MM.1S (cell line): ENCODE measurements around the gene SNX24.

Experiments
- DNase-seq: peaks from one replicate; pipeline ENCODE4 v3.0.0-alpha.2; 2015
- H2AFZ ChIP-seq: fragments of 300-600 bp; sonication (generic); 2 replicates; pipeline ENCODE4 v1.6.0; 2016; ENCODE audit warnings: antibody characterized with exemption, low read length
- H3F3A ChIP-seq: fragments of 300-600 bp; sonication (generic); 2 replicates; pipeline ENCODE4 v1.6.1; 2016; ENCODE audit warnings: mild to moderate bottlenecking, antibody characterized with exemption, low read length, moderate library complexity, mixed read lengths; ENCODE audit not compliant: insufficient read depth
- H3K27ac ChIP-seq: fragments of 300-600 bp; sonication (generic); 2 replicates; pipeline ENCODE4 v1.5.1; 2016; ENCODE audit warnings: mild to moderate bottlenecking, low read length
- H3K27me3 ChIP-seq: fragments of 300-600 bp; sonication (generic); replicated peaks from 2 replicates; pipeline ENCODE4 v1.6.0; 2016; ENCODE audit warnings: low read length; ENCODE audit not compliant: insufficient read depth
- H3K36me3 ChIP-seq: fragments of 300-600 bp; sonication (generic); replicated peaks from 2 replicates; pipeline ENCODE4 v1.6.1; 2016; ENCODE audit warnings: mild to moderate bottlenecking, low read length, mixed read lengths; ENCODE audit not compliant: insufficient read depth
- H3K4me1 ChIP-seq: fragments of 300-600 bp; sonication (generic); 2 replicates; pipeline ENCODE4 v1.6.1; 2016; ENCODE audit warnings: low read length, mixed read lengths
- H3K4me2 ChIP-seq: fragments of 300-600 bp; sonication (generic); 2 replicates; pipeline ENCODE4 v1.6.0; 2016; ENCODE audit warnings: low read depth, low read length
- H3K4me3 ChIP-seq: fragments of 300-600 bp; sonication (generic); 2 replicates; pipeline ENCODE4 v1.5.1; 2016; ENCODE audit warnings: low read length, mixed read lengths
- H3K79me2 ChIP-seq: fragments of 300-600 bp; sonication (generic); 2 replicates; pipeline ENCODE4 v1.6.1; 2016; ENCODE audit warnings: mixed run types, low read length, mixed read lengths
- H3K9ac ChIP-seq: fragments of 300-600 bp; sonication (generic); 2 replicates; pipeline ENCODE4 v1.6.1; 2016; ENCODE audit warnings: low read length, mixed read lengths
- H3K9me2 ChIP-seq: fragments of 300-600 bp; sonication (generic); replicated peaks from 2 replicates; pipeline ENCODE4 v1.6.1; 2016; ENCODE audit warnings: mild to moderate bottlenecking, low read length, mixed read lengths; ENCODE audit not compliant: insufficient read depth
- H3K9me3 ChIP-seq: fragments of 300-600 bp; sonication (generic); replicated peaks from 2 replicates; pipeline ENCODE4 v1.6.1; 2016; ENCODE audit warnings: mild to moderate bottlenecking, low read length, mixed read lengths; ENCODE audit not compliant: insufficient read depth
- H4K20me1 ChIP-seq: fragments of 300-600 bp; sonication (generic); 2 replicates; pipeline ENCODE4 v1.6.1; 2016; ENCODE audit warnings: mild to moderate bottlenecking, low read length, moderate library complexity, mixed read lengths; ENCODE audit not compliant: insufficient read depth
- EZH2 ChIP-seq: fragments of 300-600 bp; sonication (generic); optimal IDR thresholded peaks from 2 replicates; pipeline ENCODE3; 2017; ENCODE audit warnings: low read depth, mild to moderate bottlenecking, antibody characterized with exemption, low read length, mixed read lengths
- EZH2phosphoT487 ChIP-seq: fragments of 300-600 bp; sonication (generic); IDR thresholded peaks from 2 replicates; pipeline ENCODE4 v1.6.1; 2018; ENCODE audit warnings: antibody characterized with exemption, low read length
- TF ChIP-seq, protein P1 (sequence below): fragments of 300-600 bp; sonication (generic); IDR thresholded peaks from 2 replicates; pipeline ENCODE4 v1.5.1; 2016; ENCODE audit warnings: antibody characterized with exemption, low read length, mixed read lengths

SNX24 gene

DNA sequence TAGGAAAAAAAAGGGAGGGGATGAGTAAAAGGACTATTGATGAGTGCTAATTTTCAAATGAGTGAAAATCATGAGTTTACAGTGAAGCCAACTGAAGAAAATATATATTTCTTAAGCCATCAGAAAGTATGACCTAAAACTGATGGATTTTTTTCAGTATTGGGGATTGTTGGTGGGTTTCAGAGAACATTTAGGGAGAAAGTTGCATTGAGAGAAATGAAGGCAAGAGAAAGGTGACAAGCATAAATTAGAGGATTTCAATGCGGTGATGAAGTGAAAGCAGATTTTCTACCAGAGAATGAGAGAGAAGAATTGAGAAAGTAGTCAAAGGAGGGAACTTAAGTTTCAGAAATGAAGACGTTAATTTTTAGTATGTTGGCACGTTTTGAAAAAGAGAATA lies 8.5 kb upstream of the SNX24 start:
- TF ChIP-seq EZH2, result no peak
- TF ChIP-seq, protein P1, sequence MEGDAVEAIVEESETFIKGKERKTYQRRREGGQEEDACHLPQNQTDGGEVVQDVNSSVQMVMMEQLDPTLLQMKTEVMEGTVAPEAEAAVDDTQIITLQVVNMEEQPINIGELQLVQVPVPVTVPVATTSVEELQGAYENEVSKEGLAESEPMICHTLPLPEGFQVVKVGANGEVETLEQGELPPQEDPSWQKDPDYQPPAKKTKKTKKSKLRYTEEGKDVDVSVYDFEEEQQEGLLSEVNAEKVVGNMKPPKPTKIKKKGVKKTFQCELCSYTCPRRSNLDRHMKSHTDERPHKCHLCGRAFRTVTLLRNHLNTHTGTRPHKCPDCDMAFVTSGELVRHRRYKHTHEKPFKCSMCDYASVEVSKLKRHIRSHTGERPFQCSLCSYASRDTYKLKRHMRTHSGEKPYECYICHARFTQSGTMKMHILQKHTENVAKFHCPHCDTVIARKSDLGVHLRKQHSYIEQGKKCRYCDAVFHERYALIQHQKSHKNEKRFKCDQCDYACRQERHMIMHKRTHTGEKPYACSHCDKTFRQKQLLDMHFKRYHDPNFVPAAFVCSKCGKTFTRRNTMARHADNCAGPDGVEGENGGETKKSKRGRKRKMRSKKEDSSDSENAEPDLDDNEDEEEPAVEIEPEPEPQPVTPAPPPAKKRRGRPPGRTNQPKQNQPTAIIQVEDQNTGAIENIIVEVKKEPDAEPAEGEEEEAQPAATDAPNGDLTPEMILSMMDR, result no peak
- no peak for TF ChIP-seq EZH2phosphoT487
- H3K9me3 ChIP-seq, result no peaks in the 10 kb centered on the region
- peaks cover 11% of the 10 kb centered on the region for H3K4me1 ChIP-seq
- H3K9me2 ChIP-seq, result no peaks in the 10 kb centered on the region
- no peak overlapping the region for H3K4me3 ChIP-seq
- DNase-seq, result no peak
- peaks cover 6% of the 10 kb centered on the region; the same call in 1 of the 2 replicates for H3F3A ChIP-seq
- no peaks in the 10 kb centered on the region for H3K27me3 ChIP-seq
- no peak overlapping the region for H2AFZ ChIP-seq
- H3K4me2 ChIP-seq, result no peak overlapping the region
- H3K9ac ChIP-seq, result no peak overlapping the region
- H3K79me2 ChIP-seq, result no peaks in the 10 kb centered on the region
- H3K36me3 ChIP-seq, result no peaks in the 10 kb centered on the region
- H4K20me1 ChIP-seq, result no peaks in the 10 kb centered on the region
- no peak overlapping the region for H3K27ac ChIP-seq

DNA sequence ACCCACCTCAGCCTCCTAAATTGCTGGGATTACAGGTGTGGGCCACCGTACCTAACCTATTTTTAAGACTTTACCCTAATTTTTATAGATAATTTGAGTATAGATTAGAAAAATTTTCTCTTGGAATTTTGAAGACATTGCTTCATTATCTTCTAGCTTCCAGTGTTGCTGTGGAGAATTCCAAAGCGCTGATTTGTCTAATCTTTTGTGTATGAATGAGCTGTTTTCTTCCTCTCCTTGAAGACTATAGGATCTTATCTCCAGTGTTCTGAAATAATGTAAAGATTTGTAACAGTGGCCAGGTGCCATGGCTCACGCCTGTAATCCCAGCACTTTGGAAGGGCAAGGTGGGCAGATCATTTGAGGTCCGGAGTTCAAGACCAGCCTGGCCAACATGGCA lies 5.7 kb upstream of the SNX24 start:
- Histone ChIP-seq H3K9me2 (no peaks in the 10 kb centered on the region), H3F3A (peaks cover 13% of the 10 kb centered on the region), H3K4me3 (no peak overlapping the region), H2AFZ (no peak overlapping the region), H3K27ac (no peak overlapping the region), H4K20me1 (no peaks in the 10 kb centered on the region), H3K36me3 (no peaks in the 10 kb centered on the region), H3K27me3 (no peaks in the 10 kb centered on the region), H3K4me2 (peak overlapping the region; percentile 47; the same call in 1 of the 2 replicates), H3K9ac (no peak overlapping the region), H3K9me3 (no peaks in the 10 kb centered on the region), H3K4me1 (peaks cover 19% of the 10 kb centered on the region), H3K79me2 (no peaks in the 10 kb centered on the region)
- no peak for TF ChIP-seq EZH2
- TF ChIP-seq, protein P1, result no peak
- TF ChIP-seq EZH2phosphoT487, result no peak
- DNase-seq, result no peak

DNA sequence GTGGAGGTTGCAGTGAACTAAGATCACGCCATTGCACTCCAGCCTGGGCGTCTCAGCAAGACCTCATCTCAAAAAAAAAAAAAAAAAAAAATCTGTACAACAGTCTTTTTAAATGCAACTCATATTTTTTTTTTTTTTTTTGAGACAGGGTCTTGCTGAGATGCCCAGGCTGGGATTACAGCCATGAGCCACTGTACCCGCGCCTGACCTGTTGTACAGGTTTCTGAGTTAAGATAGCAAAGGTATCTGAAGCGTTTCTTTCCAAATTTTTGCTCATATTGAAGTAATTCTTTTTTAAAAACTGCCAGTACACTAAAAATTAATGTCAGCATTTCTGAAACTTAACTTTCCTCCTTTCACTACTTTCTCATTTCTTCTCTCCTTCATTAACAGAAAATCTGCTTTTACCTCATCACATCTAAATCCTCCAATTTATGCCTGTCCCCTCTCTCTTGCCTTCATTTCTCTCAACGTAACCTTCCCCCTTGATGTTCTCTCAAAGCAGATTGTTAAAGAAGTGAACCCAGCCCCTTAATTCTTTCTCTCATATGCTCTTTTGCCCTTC lies 3.3 kb upstream of the SNX24 start:
- Histone ChIP-seq H3K4me2 (no peak overlapping the region), H3K9me2 (no peaks in the 10 kb centered on the region), H3K36me3 (no peaks in the 10 kb centered on the region), H3K27ac (no peak overlapping the region), H3F3A (peaks cover 25% of the 10 kb centered on the region), H3K4me1 (peaks cover 19% of the 10 kb centered on the region), H4K20me1 (no peaks in the 10 kb centered on the region), H3K9me3 (no peaks in the 10 kb centered on the region), H3K4me3 (no peak overlapping the region), H2AFZ (no peak overlapping the region), H3K9ac (no peak overlapping the region), H3K27me3 (no peaks in the 10 kb centered on the region), H3K79me2 (no peaks in the 10 kb centered on the region)
- no peak for TF ChIP-seq EZH2phosphoT487
- TF ChIP-seq, protein P1, result no peak
- no peak for TF ChIP-seq EZH2
- DNase-seq, result no peak
